GM18868 (cell line): ENCODE measurements around the gene HBQ1.
"Not testable (repeated sequence)": the region's sequence is repeated elsewhere in the genome, so short reads cannot be mapped to it uniquely, and the experiment has no call there.

Experiments used
- ATAC-seq: cut with Tn5 transposase; IDR thresholded peaks from one replicate; pipeline ENCODE4 v1.9.1; 2021; ENCODE audit warnings: mild to moderate bottlenecking, moderate library complexity; ENCODE audit not compliant: unreplicated experiment

Gene HBQ1

DNA sequence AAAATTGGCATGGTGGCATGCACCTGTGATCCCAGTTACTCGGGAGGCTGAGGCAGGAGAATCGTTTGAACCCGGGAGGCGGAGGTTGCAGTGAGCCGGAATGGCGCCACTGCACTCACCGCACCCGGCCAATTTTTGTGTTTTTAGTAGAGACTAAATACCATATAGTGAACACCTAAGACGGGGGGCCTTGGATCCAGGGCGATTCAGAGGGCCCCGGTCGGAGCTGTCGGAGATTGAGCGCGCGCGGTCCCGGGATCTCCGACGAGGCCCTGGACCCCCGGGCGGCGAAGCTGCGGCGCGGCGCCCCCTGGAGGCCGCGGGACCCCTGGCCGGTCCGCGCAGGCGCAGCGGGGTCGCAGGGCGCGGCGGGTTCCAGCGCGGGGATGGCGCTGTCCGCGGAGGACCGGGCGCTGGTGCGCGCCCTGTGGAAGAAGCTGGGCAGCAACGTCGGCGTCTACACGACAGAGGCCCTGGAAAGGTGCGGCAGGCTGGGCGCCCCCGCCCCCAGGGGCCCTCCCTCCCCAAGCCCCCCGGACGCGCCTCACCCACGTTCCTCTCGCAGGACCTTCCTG, at the start of gene HBQ1:
TSS of gene HBQ1 (plus strand) at position 359 of the 575 bp plus-strand sequence. CDS start at position 387, 28 bp downstream.
- ATAC-seq, result no peak

DNA sequence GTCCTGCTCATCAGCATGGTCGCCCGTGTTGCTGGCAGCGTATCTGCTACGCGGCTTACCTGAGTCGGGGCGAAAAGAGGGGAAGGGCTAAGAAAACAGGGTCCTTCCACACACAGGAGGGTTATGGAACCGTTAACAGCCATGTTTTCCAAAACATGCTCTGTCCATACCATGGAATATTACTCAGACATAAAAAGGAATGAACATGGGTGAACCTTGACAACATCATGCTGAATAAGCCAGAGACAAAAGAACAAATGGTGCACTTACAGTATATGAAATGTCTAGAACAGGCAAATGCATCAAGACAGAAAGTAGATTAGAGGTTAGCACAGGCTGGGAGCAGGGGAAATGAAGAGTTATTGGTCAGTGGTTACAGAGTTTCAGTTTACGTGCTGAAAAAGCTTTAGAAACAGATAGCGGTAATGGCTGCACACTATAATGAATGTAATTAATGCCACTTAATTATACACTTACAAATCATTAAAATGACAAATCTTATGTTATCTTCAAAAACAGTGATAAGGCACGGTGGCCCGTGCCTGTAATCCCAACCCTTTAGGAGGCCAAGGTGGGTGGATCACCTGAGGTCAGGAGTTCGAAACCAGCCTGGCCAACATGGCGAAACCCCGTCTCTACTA, 49.6 kb upstream of the HBQ1 start:
- ATAC-seq, result no peak

DNA sequence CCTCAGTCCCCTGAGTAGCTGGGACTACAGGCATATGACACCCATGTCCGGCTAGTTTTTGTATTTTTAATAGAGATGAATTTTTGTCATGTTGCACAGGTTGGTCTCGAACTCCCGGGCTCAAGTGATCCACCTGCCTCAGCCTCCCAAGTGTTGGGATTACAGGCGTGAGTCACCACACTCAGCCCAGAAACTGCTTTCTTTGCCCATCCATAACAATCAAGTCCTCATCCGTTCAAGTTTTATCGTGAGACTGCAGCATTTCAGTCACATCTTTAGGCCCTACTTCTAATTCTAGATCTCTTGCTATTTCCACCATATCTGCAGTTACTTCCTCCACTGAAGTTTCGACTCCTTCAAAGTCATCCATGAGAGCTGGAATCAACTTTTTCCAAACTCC, 48.1 kb upstream of the HBQ1 start:
- no peak for ATAC-seq

DNA sequence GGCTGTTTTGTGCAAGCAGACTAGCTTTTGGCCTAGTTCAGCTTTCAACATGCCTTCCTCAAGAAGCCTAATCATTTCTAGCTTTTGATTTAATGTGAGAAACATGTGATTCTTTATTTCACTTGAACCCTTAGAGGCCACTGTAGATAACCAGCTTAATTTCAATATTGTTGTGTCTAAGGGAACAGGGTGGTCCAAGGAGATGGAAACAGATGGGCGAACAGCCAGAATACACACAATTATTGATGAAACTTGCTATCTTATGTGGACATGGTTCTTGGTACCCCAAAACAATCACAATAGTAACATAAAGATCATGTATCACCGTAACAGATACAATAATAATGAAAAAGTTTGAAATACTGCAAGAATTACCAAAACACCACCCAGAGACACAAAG, 46.5 kb upstream of the HBQ1 start:
- no peak for ATAC-seq

DNA sequence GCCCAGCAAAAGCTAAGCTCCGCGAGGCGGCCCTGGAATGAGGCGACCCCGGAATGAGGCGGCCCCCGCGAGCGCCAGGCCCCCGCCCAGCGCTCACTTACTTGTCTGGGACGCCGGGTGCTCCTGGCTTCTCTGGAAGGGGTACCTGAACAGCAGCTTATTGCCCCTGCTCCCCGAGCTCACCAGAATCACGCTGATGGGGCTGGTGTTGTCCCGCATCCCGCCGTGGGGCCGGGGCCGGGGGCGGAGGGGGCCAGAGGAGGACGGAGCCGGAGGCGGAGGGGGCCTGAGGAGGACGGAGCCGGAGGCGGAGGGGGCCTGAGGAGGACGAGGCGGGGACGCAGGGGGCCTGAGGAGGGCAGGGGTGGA, 42.2 kb upstream of the HBQ1 start:
- ATAC-seq, result no peak

DNA sequence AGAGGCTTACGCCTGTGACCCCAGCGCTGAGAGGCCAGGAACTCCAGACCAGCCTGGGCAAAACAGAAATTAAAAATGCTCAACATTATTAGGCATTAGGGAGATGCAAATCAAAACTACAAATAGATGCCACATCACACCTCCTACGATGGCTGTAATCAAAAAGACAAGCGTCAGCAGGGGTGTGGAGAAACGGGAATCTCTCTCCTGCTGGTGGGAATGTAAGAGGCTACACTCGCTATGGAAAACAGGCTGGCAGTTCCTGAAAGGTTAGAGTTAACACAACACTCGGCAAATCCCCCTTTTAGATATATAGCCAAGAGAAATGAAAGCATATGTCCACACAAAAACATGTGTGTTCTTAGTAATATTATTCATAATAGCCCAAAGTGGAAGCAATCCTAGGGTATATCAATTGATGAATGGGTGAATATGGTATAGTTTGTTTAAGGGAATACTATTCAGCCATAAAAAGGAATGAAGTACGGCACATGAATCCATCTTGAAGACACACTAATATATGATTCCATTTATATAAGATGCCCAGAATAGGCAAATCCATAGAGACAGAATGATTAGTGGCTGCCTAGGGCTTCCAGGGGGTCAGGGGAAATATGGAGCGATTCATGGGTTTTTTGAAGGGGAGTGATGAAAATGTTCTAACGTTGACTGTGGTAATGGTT, 39.9 kb upstream of the HBQ1 start:
- no peak for ATAC-seq

DNA sequence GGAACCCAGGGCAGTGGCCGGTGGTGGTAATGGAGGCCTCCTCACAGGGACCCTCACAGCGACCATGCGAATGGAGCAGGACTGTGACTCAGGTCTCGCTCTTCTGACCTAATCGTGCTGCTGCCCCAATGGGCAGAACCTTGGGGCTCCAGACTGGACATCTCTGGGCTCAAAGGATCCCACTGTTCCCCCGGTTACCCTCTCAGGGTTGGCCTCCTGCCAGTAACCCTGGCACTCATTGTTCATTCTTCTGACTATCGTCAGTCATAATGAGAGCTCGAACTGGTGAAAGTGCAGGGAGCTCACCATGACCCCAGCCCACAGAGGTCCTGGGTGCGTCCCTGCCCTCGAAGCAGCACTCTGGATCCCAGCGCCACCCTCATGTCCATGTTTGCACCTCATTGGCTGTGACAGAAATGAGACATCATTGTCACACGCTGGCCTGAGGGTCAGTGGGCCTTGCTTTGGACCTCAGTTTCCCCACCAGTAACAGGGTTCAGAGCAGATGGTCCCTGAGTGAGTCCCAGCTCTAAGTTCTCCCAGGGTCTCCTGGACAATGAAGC, 37.8 kb upstream of the HBQ1 start:
- no peak for ATAC-seq

DNA sequence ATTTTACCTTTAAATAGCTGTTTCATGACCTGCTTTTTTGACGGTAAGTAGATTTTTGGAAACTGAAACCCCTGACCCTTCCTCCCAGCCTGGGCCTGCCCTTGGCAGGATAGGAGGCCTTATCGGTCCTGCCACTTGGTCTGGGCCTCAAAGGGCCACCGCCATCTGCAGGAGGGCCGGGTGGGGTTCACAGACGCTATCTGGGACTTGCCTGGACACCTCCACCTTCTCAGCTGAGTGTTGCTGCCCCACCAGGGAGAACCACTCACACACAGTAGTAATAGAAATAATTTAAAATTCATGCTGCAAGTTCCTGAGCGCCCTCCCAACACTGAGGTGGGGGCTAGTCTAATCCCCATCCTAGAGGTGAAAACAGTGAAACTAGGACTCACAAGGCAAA, 37.2 kb upstream of the HBQ1 start:
- no peak for ATAC-seq

DNA sequence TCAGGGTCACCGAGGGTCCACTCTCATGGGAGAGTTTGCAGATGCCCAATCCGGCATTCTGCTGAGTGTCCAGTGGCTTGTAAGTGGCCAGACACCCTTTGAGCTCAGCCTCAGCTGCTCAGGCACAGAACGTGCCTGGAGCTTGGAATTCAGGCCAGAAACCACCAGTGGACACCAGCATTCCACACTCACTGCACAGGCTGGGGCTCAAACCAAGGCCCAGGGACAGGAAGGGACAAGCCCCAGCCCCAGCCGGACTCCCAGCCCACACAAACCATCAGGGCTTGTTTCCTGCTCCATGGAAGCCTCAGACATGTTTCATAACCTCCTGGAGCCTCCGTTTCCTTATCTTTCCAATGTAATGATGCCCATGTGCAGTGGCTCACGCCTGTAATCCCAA, 36.8 kb upstream of the HBQ1 start:
- no peak for ATAC-seq

DNA sequence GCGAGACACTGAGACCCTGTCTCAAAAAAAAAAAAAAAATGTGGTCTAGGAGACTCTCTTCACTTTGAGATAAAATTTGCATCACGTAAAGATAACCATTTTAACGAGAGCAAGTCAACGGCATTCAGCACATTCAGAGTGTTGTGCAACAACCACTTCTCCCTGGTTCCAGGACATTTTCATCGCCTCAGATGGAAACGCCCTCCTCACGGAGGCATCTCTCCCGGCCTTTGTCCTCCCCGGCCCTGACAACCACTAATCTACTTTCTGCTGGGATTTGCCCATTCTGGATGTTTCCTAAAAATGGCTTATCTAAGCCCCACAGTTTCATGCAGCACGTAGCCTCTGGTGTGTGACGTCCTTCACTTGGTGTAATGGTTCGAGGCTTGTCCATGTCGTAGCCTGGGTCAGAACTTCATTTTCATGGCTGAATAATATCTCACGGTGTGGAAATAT, 35.4 kb upstream of the HBQ1 start:
- ATAC-seq, result no peak

DNA sequence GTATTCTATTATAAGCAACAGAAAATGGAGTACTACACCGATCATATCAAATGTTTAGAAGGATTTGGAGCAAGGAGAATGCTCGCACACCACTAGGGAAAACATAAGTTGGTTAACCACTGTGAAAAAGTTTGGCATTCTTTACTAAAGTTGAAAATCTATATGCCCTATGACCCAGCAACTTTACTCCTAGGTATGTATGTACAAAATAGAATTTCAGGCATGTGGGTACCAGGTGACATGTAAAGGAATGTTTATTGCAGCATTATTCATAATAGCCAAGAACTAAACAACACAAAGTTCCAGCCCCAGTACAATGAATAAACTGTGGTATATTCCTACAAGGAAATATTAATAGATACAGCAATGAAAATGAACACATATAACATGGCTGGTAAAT, 33.6 kb upstream of the HBQ1 start:
- no peak for ATAC-seq

DNA sequence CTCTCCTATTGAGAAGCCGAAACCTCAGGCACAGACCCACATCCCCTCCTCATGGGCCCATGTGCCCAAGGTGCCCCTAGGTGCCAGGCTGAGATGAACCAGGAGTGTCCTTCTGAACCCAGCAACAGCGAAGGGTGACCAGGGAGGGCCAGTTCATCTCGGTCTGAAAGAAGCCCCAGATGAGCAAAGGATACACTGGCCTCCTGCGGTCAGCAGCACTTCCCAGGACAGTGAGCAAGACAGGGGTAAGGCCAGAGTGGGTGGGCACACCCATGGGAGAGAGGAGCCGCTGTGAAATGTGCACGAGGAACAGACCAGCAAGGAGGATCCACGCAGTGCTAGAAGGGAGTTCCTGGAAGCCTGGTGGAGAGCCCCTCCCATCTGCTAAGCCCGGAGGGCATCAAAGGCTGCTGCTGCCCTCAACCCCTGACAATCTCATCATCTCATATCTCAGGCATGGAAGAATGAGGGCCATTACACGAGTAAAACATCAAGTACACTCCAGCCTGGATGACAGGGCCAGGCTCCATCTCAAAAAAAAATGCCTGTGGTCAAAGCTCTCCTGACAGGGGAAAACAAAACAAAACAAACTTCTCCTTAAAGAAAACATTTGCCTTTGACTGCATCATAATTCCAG, 31.1 kb upstream of the HBQ1 start:
- ATAC-seq, result no peak

DNA sequence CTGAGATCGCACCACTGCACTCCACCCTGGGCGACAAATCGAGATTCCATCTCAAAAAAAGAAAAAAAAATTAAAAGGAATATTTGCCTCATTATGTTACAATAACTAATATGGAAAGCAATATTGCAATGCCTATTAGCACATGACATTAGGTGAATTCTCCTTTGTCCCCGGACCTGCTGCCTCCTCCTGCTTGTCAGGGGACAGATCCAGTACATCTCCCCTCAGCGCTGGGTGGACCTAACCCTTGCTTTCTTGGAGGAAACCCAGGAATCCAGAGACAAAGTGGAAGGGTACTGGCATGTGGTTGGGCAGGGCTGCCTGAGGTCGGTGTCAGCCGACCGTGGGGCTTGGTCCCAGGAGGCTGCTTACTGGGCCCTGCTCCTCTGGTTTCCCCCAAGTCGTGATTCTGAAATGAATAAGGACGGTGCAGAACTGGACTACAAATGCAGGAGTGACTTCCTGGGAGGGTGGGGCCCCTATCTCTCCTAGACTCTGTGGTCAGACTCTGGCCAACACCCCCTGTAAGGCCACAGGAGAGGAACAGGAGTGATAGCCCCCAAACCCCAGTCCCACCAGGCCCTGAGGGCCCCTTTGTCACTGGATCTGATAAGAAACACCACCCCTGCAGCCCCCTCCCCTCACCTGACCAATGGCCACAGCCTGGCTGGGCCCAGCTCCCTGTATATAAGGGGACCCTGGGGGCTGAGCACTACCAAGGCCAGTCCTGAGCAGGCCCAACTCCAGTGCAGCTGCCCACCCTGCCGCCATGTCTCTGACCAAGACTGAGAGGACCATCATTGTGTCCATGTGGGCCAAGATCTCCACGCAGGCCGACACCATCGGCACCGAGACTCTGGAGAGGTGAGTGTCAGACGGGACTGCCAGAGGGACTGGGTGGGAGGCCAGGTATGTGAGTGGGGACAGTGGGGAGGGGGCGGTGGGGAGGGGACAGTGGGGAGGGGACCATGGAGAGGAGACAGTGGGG, 27.8 kb upstream of the HBQ1 start, which contains the start of gene HBZ:
TSS of gene HBZ (plus strand) at position 504 of the 988 bp plus-strand sequence. CDS start at position 770, 266 bp downstream.
- ATAC-seq, result no peak

DNA sequence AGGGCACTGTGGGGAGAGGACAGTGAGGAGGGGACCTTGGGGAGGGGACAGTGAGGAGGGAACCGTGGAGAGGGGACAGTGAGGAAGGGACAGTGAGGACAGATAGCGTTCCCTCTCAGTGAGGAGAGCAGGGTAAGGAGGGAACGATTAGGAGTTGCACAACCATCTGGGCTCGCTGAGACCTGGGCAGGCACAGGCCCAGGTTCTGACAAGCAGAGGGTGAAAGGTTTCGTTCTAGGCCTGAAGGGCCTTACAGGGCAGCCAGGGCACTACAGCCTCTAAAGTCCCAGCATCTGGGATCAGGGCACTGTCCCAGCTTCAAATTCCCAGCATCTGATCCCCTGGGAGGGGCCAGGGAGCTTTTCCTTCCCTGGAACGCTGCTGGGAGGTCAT, 27.1 kb upstream of the HBQ1 start:
- not testable (repeated sequence) for ATAC-seq

DNA sequence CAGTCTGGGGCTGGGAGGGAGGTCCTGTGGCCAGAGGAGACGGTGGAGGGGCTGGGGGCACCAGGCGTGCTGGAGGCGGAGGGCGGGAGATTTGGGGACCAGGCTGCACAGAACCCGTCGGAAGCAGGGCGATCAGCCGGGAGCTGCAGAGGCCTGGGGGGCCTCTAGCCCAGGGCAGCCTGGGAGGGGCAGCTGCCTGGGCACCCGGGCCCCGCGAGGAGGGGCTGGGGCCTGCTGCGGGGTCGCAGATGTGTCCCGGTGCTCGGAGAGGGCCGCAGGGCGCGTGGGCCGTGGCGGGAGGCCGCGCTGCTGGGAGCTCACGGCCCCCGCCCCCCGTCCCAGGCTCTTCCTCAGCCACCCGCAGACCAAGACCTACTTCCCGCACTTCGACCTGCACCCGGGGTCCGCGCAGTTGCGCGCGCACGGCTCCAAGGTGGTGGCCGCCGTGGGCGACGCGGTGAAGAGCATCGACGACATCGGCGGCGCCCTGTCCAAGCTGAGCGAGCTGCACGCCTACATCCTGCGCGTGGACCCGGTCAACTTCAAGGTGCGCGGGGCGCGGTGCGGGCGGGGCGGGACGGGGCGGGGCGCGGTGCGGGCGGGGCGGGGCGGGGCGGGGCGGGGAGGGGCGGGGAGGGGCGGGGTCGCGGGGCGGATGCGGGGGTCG, 26.6 kb upstream of the HBQ1 start:
- not testable (repeated sequence) for ATAC-seq

DNA sequence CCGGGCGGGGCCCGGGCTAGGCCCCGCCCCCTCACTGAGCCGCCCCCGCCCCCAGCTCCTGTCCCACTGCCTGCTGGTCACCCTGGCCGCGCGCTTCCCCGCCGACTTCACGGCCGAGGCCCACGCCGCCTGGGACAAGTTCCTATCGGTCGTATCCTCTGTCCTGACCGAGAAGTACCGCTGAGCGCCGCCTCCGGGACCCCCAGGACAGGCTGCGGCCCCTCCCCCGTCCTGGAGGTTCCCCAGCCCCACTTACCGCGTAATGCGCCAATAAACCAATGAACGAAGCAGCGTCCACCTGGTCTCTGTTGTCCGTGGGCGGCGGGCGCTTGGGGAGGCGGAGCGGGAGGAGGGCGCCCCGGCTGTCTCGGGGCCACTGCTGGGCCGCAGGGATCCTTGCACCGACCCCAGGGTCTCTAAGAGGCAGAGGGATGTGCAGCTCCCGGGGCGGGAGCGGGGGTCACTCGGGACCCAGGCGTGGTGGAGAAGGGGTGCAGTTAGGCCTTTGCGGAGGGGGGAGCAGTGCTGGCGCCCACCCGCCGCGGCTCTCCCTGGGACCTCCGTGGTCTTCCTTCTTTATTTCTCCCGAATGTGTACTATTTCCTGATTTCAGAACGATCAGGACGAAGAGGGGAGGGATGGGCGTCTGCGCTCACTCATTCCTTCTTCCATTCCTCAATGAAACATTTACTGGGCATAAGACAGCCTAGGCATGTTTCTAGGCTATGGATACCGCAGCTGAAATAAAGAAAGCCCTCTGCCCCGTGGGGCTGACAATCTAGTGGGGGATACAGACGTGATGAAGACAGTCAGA, 25.8 kb upstream of the HBQ1 start:
- ATAC-seq, result no peak

DNA sequence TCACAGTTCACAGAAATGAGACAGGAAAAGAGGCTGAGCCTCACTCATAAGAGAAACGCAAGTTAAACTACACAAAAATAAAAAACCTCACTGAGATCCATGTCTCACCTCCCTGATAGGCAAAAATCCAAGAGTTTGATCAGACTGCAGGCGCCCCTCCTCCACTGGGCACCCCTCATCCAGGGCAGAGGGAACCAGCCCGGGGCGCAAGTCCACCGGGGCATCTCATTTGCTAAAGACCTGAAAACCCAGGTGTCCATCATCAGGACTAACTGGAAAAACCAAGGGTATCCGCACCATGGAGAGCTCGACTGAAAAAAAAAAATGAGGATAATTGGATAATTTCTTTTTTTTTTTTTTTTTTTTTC, 25.2 kb upstream of the HBQ1 start:
- no peak for ATAC-seq

DNA sequence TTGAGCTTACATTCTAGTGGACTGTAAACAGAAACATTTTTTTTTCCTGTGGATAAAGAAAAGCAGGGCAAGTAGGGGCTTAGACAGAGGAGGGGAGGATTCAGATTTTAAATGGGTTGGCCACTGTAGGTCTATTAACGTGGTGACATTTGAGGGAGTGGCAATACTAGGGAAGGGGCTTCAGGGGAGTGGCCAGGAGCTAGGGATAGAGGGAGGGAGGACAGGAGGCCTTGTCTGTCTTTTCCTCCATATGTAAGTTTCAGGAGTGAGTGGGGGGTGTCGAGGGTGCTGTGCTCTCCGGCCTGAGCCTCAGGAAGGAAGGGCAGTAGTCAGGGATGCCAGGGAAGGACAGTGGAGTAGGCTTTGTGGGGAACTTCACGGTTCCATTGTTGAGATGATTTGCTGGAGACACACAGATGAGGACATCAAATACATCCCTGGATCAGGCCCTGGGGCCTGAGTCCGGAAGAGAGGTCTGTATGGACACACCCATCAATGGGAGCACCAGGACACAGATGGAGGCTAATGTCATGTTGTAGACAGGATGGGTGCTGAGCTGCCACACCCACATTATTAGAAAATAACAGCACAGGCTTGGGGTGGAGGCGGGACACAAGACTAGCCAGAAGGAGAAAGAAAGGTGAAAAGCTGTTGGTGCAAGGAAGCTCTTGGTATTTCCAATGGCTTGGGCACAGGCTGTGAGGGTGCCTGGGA, 21.0 kb upstream of the HBQ1 start:
- no peak for ATAC-seq
